RWPE1 (cell line): Measurements from ENCODE around the gene CFL1.

Source experiments
- CTCF ChIA-PET: fragments of 350-600 bp; sonication (Branson Sonifier 250); formaldehyde crosslinking; extraction: SDS; loops from one replicate; lab custom pipeline; 2021; lab: Yijun Ruan, JAX
- POLR2A ChIA-PET: fragments of 400-600 bp; formaldehyde crosslinking; extraction: SDS; loops from one replicate; lab custom pipeline; 2020; ENCODE audit warnings: antibody characterized with exemption; ENCODE audit not compliant: low non-redundant PET; lab: Yijun Ruan, JAX
- DNase-seq: peaks from one replicate; pipeline ENCODE4 v3.0.0; 2012; ENCODE audit warnings: low spot score
- H3K27ac ChIP-seq: fragments of 450-650 bp; 2 replicates; pipeline ENCODE4 v1.5.1; 2017
- TF ChIP-seq, protein P1 (sequence below): fragments of 450-650 bp; conservative IDR thresholded peaks from 2 replicates; pipeline ENCODE4 v1.5.1; 2017; ENCODE audit warnings: low read depth, mild to moderate bottlenecking

CFL1 gene

DNA sequence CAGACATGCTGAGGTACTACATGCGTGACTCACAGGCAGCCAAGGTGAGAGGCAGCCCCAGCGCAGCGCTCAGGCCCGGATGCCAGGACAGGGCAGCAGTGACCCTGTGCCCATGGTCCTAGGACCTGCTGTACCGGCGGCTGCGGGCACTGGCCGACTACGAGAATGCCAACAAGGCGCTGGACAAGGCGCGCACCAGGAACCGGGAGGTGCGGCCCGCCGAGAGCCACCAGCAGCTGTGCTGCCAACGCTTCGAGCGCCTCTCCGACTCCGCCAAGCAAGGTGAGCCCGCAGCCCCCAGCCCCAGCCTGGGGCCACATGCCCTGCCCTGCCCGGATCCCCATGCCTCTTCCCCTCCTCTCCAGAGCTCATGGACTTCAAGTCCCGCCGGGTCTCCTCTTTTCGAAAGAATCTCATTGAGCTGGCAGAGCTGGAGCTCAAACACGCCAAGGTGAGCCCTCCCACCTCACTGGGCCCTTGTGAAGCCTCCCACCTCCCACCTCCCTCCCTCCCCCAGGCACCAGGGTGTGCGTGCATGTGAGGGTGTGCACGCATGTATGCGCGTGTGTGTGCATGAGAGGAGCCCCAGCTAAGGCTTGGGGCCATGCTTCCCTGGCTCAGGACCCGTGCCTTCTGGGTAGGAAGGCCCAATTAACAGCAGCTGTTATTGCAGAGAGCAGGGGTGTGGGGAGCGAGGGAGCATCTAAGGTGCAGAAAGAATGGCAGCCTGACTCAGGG is 5.3 kb downstream of the CFL1 start:
- ChIA-PET POLR2A (no interaction called here), CTCF (interaction anchor here (0.5 to 1.1 kb wide), 2 partner anchors 28 to 271 kb away, joined by 3 read pairs; no protein-coding TSS in a partner anchor)
- peak overlapping the region; percentile 39 for H3K27ac ChIP-seq
- DNase-seq, result no peak
- TF ChIP-seq, protein P1, sequence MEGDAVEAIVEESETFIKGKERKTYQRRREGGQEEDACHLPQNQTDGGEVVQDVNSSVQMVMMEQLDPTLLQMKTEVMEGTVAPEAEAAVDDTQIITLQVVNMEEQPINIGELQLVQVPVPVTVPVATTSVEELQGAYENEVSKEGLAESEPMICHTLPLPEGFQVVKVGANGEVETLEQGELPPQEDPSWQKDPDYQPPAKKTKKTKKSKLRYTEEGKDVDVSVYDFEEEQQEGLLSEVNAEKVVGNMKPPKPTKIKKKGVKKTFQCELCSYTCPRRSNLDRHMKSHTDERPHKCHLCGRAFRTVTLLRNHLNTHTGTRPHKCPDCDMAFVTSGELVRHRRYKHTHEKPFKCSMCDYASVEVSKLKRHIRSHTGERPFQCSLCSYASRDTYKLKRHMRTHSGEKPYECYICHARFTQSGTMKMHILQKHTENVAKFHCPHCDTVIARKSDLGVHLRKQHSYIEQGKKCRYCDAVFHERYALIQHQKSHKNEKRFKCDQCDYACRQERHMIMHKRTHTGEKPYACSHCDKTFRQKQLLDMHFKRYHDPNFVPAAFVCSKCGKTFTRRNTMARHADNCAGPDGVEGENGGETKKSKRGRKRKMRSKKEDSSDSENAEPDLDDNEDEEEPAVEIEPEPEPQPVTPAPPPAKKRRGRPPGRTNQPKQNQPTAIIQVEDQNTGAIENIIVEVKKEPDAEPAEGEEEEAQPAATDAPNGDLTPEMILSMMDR, result no peak

DNA sequence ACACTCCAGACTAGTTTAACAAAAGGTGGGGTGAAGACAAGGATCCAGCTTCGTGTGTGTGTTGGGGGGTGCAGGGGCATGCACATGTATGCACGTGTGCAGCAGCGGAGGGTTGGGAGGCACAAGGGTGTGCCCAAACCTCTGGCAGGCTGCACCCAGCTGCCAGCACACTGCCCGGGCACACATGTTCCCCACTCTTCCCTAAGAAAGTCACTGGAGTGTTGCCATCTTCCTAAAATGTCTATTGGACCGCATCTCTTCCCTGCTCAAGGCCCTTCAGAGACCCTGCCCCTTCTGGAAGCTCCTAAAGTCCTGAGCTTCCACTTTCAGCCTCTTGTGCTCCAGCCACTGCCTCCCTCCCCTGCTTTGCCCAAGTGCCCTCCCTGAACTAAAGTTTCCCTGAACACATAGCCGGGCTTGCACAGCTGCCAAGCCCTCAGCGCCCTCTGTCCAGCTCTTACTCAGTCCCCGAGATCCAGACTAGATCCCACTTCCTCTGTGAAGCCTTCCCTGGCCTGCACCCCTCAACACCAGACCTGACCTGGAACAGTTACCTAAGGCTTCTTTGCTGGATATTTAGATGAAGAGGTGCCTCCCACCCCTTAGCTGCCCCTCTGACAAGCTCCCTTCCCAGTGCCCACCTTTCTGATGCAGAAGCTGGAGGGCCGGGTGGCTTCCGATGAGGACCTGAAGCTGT is 6.0 kb downstream of the CFL1 start:
- TF ChIP-seq, protein P1, result no peak
- H3K27ac ChIP-seq, result peak overlapping the region; percentile 39
- POLR2A ChIA-PET, result interaction anchor here (0.6 kb wide), 2 partner anchors 36 to 198 kb away, joined by 3 to 6 read pairs; partner anchors contain the start of gene FIBP
- CTCF ChIA-PET, result interaction anchor here (0.7 to 1.2 kb wide), 6 partner anchors 9 to 141 kb away, joined by 3 to 12 read pairs (median 3); partner anchors contain the start of gene MUS81
- DNase-seq, result no peak

DNA sequence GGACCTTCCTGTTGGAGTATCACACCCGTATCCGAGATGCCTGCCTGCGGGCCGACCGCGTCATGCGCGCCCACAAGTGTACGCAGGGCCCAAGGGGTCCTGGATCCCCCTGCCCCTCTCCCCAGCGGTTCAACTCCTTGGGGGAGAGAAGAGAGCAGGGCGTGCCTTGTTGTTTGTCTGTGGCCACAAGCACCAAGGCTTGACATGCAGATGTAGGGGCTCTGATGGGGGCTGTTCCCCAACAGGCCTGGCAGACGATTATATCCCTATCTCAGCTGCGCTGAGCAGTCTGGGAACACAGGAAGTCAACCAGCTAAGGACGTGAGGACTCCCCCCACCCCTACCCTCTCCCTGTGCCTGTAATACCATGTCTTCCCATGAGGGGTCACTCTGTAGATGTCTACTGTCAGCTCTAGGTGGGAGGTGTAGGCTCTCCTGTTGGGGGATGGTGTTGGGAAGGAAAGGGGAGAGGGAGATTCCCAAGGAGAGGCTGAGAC is 6.8 kb downstream of the CFL1 start:
- 0 out of 2 replicates have a peak overlapping the region, but pooled peaks have one; percentile 8 for H3K27ac ChIP-seq
- ChIA-PET CTCF (interaction anchor here (0.6 to 1.2 kb wide), 8 partner anchors 9 to 432 kb away, joined by 3 to 12 read pairs (median 3); partner anchors contain the start of gene MUS81), POLR2A (interaction anchor here (0.6 kb wide), 2 partner anchors 37 to 197 kb away, joined by 3 to 6 read pairs; partner anchors contain the start of gene FIBP)
- TF ChIP-seq, protein P1, result no peak
- DNase-seq, result no peak

DNA sequence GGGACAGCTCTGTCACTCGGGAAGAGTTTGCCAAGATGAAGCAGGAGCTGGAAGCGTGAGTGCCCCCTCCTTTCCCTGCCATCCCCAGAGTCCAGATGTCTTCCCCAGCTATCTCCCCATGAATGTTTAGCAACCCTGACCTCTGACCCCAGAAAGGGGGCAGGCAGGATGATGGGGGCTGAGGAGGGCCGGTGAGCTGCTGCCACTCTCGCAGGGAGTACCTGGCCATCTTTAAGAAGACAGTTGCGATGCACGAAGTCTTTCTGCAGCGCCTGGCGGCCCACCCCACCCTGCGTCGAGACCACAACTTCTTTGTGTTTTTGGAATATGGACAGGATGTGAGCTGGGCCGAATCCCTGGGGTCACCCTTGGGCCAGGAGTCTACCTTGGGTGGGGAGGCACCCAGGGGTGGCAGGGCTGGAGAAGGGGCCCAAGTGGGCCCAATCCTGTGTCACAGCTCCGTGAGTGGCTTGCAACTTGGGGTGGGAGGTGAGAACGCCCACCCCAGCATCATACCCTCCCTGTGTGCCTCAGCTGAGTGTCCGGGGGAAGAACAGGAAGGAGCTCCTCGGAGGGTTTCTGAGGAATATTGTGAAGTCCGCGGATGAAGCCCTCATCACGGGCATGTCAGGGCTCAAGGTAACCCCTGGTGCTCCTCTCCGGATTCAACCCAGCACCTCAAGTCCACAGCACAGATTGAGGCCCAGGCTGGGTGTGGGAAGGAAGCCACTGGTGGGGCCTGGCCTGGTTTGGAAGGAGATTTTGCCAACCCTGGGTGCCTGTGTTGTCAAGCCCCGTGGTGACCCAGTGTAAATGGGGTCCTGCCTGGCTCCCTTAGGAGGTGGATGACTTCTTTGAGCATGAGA is 7.5 kb downstream of the CFL1 start:
- CTCF ChIA-PET, result interaction anchor here (0.6 to 1.1 kb wide), 6 partner anchors 34 to 433 kb away, joined by 3 to 6 read pairs (median 3); no protein-coding TSS in a partner anchor
- DNase-seq, result no peak
- POLR2A ChIA-PET, result interaction anchor here (0.6 kb wide), 1 partner anchor 17 kb away, joined by 3 read pairs; the partner anchor contains the start of gene SNX32
- H3K27ac ChIP-seq, result 0 out of 2 replicates have a peak overlapping the region, but pooled peaks have one; percentile 8
- TF ChIP-seq, protein P1, result no peak

DNA sequence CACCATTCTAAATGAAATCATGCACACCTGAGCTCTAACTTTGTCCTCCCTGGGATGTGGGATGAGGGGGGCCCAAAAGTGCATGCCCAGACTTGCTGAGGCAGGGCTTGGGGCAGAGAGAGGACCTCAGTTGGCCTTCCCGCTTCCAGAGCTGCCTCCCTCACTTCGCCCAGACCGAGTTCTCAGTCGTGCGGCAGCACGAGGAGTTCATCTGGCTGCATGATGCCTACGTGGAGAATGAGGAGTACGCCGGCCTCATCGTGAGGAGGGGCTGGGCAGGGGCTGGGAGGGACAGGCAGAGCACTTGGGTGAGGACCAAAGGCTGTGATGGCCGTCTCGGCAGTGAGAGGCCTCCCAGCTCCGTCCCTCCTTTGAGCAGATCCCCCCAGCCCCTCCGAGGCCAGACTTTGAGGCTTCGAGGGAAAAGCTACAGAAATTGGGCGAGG is 8.2 kb downstream of the CFL1 start:
- CTCF ChIA-PET, result interaction anchor here (0.6 to 1.1 kb wide), 2 partner anchors 49 to 62 kb away, joined by 3 to 5 read pairs; no protein-coding TSS in a partner anchor
- no peak for DNase-seq
- TF ChIP-seq, protein P1, result no peak
- POLR2A ChIA-PET, result no interaction called here
- no peak overlapping the region for H3K27ac ChIP-seq
